ENCODE results near the gene MMP23B.
"Not testable (repeated sequence)": the region's sequence is repeated elsewhere in the genome, so short reads cannot be mapped to it uniquely, and the experiment has no call there.

The MMP23B gene

DNA sequence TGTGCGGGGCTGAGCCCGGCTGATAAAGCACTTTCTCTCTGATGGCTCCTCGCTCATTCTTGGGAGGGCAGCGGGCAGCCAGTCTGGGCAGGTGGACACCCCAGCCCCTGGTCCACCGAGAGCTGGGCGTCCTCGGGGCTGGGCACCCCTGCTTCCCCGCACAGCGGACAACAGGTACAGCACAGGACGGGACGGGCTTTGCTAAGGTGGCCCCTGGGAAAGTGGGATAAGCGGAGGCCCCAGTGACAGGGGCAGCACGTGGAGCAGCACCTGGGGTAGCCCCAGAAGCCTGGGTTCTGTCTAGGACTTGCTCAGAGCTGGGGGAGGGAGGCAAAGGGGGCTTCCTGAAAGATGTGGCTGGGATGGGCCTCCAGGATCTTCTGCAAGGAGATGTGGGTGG lies 2.6 kb downstream of the MMP23B start:
- DNase-seq, result not testable (repeated sequence)

DNA sequence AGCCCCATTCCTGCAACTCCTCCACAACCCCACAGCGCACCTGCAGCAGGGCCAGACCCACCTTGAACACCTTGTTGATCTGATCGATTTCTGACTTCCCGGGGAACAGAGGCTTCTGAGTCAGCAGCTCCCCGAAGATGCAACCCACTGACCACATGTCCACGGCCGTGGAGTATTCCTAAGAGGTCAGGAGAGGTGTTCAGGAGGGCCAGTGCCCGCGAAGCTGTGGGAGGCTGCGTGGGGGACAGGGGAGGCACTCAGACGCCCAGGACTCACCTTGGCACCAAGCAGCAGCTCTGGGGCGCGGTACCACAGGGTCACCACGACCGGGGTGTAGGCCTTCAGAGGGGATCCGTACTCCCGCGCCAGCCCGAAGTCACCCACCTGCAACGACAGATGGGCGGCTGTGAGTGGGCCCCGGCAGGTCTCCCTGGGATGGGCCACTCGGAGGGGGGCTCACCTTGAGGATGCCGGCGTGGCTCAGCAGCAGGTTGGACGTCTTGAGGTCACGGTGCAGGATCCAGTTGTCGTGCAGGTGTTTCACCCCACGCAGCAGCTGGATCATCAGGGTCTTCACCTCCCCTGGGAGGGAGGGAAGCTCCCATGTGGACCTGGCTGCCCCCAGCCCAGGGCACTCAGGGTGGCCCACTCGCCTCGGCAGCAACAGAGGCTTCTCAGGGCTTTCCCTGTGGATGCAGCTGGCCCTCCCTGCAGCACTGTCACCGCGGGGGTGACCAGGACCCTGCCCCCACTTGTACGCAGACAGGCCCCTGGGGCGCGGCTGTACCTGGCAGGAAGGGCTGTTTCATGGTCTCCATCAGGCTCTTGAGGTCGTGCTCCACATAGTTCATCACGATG lies 4.9 kb downstream of the MMP23B start:
- DNase-seq, result not testable (repeated sequence)

DNA sequence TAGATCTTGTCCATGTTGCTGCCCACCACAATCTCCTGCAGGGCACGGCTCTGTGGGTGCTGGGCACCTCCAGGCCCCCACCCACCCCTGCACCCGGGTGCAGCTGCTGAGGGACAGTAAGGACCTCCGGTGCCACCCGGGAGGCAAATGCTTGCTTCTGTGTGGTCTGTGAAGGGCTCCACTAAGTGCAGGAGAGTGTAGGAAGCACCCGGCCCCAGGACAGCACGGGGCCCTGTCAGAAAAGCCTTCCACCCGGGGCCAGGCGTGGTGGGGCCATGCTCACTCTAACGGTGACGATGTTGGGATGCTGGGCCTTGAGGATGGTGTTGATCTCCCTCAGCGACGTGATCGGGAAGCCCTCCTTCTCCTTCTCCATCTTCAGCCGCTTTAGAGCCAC lies 5.5 kb downstream of the MMP23B start:
- not testable (repeated sequence) for DNase-seq

GRCh38 chr1:1638528-1638927 lies 6.6 kb downstream of the MMP23B start:
- not testable (repeated sequence) for DNase-seq

DNA sequence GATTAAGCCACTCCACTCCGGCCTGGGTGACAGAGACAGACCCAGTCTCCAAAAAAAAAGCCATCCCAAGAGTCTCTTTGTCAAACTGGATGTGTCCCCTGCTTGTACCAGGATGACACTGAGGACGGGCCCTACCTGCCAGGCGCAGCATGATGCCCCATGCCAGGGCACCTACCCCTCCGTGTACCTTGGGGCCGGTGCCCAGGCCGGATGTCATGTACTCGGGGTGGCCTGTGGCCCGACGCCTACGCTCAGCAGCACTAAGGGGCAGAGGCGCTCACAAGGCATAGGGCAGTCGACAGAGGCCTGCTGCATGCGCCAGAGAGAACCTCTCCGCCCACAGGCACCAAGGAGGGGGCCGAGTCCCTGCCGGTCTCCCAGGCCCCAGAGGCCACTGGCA lies 7.4 kb downstream of the MMP23B start:
- not testable (repeated sequence) for DNase-seq

GRCh38 chr1:1640081-1640480 lies 8.1 kb downstream of the MMP23B start:
- DNase-seq, result not testable (repeated sequence)

GRCh38 chr1:1640711-1641461 lies 8.9 kb downstream of the MMP23B start:
- not testable (repeated sequence) for DNase-seq

- not testable (repeated sequence) for DNase-seq
Observed at GRCh38 chr1:1646326-1646725, 14.4 kb downstream of the MMP23B start.

- not testable (repeated sequence) for DNase-seq
Observed at GRCh38 chr1:1647567-1648241, 15.7 kb downstream of the MMP23B start.

GRCh38 chr1:1648265-1648664 lies 16.3 kb downstream of the MMP23B start:
- not testable (repeated sequence) for DNase-seq

DNA sequence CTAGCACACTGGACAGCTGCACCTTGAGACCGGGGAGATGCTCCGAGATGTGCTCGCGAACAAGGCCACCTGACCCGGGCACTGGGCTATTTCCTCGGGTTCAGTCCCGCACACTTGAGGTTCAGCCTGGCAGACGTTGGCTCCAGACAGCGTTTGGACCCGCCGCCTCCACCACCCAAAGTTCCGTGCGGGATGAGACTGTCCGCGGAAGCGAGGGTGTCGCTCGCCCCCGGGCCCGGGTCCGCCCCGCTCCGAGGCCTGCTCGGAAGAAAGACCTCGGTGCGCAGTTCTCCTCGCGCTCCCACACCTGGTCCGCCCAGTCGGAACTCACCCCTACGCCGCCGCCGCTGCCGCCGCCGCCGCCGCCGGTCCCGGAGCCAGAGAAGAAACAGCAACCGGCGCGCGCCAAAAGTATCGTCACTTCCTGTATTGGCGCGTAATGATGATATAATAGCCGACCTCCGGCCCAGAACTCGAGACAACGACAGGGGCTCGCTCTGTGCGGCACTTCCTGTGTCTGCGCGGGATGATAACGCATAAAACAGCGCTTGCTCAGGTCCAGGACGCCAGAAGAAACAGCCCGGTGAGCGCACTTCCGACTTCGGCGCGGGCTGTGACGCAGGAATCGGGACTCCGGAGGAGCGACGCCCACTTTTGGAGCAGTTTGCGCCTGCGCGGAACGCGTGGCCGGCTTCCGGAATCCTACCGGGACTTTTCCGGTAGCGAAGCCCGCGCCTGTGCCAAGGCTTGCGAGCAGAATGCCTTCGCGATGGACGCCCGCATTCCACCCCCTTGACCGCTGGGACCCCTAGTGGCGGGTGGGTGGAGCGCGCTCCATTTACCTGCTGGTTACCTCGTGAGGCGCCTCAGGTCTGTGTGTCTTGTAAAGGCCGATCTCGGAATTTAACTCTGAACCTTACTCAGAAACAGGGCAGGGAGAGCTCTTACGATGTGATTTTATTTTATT lies 26.9 kb downstream of the MMP23B start, which contains the start of gene CDK11B:
TSS of gene CDK11B (minus strand) at position 422 of the 967 bp plus-strand sequence. CDS start 1,519 bp downstream, outside the sequence.
- DNase-seq, result peak; percentile 87

GRCh38 chr1:1662392-1662791 lies 30.4 kb downstream of the MMP23B start:
- DNase-seq, result peak; percentile 24

- DNase-seq, result not testable (repeated sequence)
Observed at GRCh38 chr1:1662830-1663560, 31.0 kb downstream of the MMP23B start.

DNA sequence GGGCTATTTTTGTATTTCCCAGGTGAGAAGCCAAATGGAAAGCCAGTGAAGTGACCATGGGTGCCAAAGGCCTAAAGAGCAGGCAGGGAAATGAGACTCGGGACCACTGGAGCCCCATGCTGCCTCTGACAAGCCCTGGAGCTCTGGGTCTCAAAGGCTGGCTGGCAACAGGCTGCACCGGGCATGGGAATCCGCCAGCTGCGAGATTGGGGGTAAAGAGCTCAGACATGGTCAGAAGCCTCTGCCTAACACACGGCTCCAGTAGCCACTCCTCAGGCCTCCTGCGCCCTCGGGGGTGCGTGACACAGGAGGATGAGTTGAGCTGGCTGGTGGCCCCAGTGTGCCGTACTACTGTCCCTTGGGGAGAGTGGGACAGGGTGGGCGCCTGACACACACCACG lies 32.3 kb downstream of the MMP23B start:
- DNase-seq, result not testable (repeated sequence)

DNA sequence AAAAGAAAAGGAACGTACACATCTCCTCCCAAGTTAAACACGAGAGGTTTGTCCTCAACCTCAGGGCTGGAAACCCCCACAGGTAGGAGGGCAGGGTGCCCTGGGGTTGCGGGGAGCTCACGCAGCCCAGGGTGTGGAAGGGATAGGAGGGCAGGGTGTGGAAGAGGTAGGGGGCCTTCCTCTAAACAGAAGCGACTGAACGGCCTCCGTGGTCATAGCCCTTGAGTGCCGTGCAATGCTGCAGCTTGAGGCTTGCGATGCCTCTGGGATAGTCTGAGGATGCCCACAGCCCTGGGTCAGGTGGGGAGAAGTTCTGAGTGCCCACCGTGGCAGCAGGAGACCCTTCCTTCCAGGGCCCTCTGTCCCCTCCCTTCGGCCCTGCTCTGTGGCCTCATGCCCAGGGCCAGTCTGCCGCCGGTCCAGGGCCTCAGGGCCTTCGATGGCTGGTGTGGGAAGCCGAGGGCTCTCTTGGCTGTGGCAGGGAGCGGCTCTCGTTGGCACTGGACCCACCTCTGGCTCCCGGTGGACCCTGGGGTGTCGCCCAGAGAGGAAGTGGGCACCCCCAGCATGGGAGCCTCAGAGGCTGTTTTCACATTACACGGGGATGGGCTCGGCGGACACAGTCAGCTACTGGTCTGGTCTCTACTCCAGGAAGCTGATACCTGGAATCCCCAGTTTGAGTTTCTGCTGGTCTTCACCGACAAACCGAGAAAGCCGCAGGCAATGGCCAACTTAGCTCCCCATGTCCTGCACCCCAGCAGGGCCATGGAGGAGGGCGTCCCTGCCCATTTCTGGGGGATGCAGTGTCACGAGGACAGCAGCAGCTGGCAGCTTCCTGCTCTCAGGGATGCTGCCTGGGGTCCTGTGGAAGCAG lies 33.2 kb downstream of the MMP23B start:
- no peak for DNase-seq

- DNase-seq, result no peak
Observed at GRCh38 chr1:1665815-1666251, 33.9 kb downstream of the MMP23B start.

- no peak for DNase-seq
Observed at GRCh38 chr1:1666526-1666925, 34.6 kb downstream of the MMP23B start.

GRCh38 chr1:1669468-1670440 lies 37.8 kb downstream of the MMP23B start:
- DNase-seq, result no peak

DNA sequence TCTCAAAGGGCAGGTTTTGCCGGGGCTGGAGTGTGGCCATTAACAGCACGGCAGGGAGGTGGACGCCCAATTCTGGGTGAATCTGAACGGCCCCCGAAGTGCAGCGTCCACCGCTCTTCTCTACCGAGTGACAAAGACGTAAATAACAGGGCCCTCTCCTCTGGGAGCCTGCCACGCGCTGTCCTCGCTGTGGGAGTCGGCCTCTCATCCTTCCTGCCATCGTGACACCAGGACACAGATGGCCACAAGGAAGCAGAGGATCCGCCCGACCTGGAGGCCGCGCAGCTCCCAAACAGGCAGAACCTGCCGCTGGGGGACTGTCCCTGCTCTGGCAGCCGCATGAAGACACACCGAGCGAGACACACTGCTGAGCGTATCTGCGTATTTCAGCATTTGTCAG lies 38.9 kb downstream of the MMP23B start:
- no peak for DNase-seq

Data from amniotic stem cell (primary cell).